ENCODE data around the gene HVCN1. TPM values are rescaled to one million over a fixed set of nuclear protein-coding genes. Genes with fewer than 3 reads are reported as not detected.
"Not testable (repeated sequence)": the region's sequence is repeated elsewhere in the genome, so short reads cannot be mapped to it uniquely, and the experiment has no call there.

HVCN1 gene, protein sequence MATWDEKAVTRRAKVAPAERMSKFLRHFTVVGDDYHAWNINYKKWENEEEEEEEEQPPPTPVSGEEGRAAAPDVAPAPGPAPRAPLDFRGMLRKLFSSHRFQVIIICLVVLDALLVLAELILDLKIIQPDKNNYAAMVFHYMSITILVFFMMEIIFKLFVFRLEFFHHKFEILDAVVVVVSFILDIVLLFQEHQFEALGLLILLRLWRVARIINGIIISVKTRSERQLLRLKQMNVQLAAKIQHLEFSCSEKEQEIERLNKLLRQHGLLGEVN
- total RNA-seq (2021) (3.4 and 3.6 TPM in 2 replicates), Bru-seq, nascent RNA (percentile 26 among the genes with signal in this experiment), BruChase-seq, experiment 1, labeled RNA remaining after a 2-hour chase (percentile 25 among the genes with signal in this experiment), BruChase-seq, experiment 2, labeled RNA remaining after a 6-hour chase (percentile 27 among the genes with signal in this experiment)
- long read RNA-seq, partial matches to known transcripts = 0 of 13 reads
- long read RNA-seq, other reads (novel, unspliced or antisense) = 12 of 13 reads

DNA sequence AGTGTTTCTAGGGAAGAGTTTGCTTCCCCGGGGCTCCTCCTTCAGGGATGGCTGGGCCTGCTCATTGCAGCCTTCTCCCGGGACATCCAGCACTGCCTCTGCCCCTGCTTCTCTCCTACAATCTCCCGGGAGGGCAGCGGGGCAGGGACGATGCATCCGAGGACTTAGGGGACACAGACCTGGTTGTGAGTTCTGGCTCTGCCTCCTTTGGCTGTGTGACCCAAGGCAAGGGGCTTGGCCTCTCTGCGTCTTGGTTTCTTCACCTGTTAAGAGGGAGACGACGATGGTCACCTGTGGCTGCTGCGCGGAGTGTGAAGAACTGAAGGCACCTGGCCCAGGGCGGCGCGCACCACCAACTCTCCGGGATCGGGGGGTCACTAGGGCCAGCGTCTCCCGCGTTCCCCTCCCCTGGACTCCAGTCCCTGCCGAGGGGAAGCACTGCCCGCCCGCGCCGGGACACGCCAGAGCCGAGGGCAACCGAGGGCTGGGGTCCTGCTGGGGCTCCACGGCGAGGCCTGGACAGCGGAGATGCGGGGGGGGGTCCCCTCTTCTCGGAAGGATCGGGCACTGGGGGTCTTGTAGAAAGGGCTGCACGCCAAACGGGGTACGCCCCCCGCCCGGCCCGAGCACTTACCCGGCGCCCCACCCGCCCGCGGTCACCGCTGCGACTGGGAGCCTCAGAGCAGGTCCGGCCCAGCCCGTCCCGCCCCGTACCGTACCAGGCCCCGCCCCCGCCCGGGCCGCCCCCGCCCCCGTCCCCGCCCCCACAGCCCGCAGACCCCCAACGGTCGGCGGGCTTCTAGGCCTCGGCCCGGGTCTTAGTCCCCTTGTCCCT lies at the start of gene HVCN1:
Gene HVCN1 (minus strand): TSS at position 670 of the 835 bp plus-strand sequence. CDS start 5,870 bp downstream, outside the sequence.
- no peak within 1 kb of the TSS; the same call in 1 of the 2 replicates for H2AFZ ChIP-seq
- no peaks in the 10 kb centered on the region for H3K4me1 ChIP-seq (replicated peaks; ENCODE audit: insufficient read depth)
- no peak within 1 kb of the TSS for H3K27ac ChIP-seq
- H3K27me3 ChIP-seq (ENCODE audit: insufficient read depth, low read depth) = peaks cover 56% of the 10 kb centered on the region
- ChIA-PET CTCF (no interaction called here), POLR2A (ENCODE audit: unreplicated experiment) (no interaction called here)
- H3K4me3 ChIP-seq = no peak within 1 kb of the TSS
- DNase-seq = peak in 1 of 2 experiments; percentile 23
- no peak for TF ChIP-seq EZH2 (IDR thresholded peaks at IDR 0.05; ENCODE audit: low read depth)
- TF ChIP-seq, protein P1, sequence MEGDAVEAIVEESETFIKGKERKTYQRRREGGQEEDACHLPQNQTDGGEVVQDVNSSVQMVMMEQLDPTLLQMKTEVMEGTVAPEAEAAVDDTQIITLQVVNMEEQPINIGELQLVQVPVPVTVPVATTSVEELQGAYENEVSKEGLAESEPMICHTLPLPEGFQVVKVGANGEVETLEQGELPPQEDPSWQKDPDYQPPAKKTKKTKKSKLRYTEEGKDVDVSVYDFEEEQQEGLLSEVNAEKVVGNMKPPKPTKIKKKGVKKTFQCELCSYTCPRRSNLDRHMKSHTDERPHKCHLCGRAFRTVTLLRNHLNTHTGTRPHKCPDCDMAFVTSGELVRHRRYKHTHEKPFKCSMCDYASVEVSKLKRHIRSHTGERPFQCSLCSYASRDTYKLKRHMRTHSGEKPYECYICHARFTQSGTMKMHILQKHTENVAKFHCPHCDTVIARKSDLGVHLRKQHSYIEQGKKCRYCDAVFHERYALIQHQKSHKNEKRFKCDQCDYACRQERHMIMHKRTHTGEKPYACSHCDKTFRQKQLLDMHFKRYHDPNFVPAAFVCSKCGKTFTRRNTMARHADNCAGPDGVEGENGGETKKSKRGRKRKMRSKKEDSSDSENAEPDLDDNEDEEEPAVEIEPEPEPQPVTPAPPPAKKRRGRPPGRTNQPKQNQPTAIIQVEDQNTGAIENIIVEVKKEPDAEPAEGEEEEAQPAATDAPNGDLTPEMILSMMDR (conservative IDR thresholded peaks at IDR 0.05) = no peak
- no peaks in the 10 kb centered on the region for H3F3A ChIP-seq (ENCODE audit: insufficient read depth, low read depth)
- BruUV-seq (replicated peaks) = no TSS peak
- H3K4me2 ChIP-seq = peak within 1 kb of the TSS; percentile 31; the same call in 1 of the 2 replicates
- intact Hi-C loops (cut with micrococcal nuclease; ENCODE audit: unreplicated experiment) = no loop called here
- H3K79me2 ChIP-seq (ENCODE audit: low read depth) = no peaks in the 10 kb centered on the region
- no peaks in the 10 kb centered on the region for H3K9me2 ChIP-seq (ENCODE audit: insufficient read depth)
- no peaks in the 10 kb centered on the region for H4K20me1 ChIP-seq (ENCODE audit: insufficient read depth)
- H3K9me3 ChIP-seq (ENCODE audit: insufficient read depth, low read depth) = no peaks in the 10 kb centered on the region
- H3K36me3 ChIP-seq (ENCODE audit: low read depth) = no peaks in the 10 kb centered on the region

DNA sequence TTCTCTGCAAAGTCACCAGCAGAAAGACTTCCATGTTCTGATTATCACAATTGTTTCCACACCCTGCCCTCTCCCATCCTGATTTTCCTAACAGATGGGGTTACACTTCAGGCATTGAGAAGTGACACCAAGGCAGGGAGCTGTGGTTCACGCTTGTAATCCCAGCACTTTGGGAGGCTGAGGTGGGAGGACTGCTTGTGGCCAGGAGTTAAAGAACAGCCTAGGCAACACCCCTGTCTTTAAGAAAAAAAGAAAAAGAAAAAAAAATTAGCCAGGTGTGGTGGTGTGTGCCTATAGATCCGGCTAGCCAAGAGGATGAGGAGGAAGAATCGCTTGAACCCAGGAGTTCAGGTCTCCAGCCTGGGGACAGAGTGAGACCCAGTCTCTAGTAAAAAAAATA lies 48.6 kb upstream of the HVCN1 start:
- Histone ChIP-seq H3K36me3 (ENCODE audit: low read depth) (peaks cover 19% of the 10 kb centered on the region), H3K4me3 (no peak overlapping the region), H3K4me2 (no peak overlapping the region), H3K9me2 (ENCODE audit: insufficient read depth) (no peaks in the 10 kb centered on the region), H4K20me1 (ENCODE audit: insufficient read depth) (peaks cover 94% of the 10 kb centered on the region), H2AFZ (no peak overlapping the region), H3K9me3 (ENCODE audit: insufficient read depth, low read depth) (no peaks in the 10 kb centered on the region), H3K79me2 (ENCODE audit: low read depth) (peaks cover 100% of the 10 kb centered on the region), H3F3A (ENCODE audit: insufficient read depth, low read depth) (no peaks in the 10 kb centered on the region; the same call in 1 of the 2 replicates), H3K4me1 (replicated peaks; ENCODE audit: insufficient read depth) (peaks cover 30% of the 10 kb centered on the region), H3K27ac (no peak overlapping the region), H3K27me3 (ENCODE audit: insufficient read depth, low read depth) (no peaks in the 10 kb centered on the region)
- TF ChIP-seq, protein P1 (conservative IDR thresholded peaks at IDR 0.05) = no peak
- TF ChIP-seq EZH2 (IDR thresholded peaks at IDR 0.05; ENCODE audit: low read depth) = no peak
- DNase-seq = no peak
- no TSS peak for BruUV-seq (replicated peaks)
- CTCF ChIA-PET = no interaction called here
- intact Hi-C loops (cut with micrococcal nuclease; ENCODE audit: unreplicated experiment) = no loop called here
- POLR2A ChIA-PET (ENCODE audit: unreplicated experiment) = no interaction called here

DNA sequence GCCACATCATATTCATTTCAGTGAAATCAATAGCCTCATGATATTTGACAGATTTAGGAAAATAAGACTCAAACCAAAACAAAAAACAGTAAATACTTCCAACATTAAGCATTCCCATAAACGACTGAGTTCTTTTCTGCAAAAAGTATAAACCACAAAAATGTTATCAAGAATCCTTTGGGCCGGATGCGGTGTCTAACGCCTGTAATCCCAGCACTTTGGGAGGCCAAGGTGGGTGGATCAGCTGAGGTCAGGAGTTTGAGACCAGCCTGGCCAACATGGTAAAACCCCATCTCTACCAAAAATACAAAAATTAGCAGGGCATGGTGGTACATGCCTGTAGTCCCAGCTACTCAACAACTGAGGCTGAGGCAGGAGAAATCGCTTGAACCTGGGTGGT lies 48.1 kb upstream of the HVCN1 start:
- H3K9me3 ChIP-seq (ENCODE audit: insufficient read depth, low read depth); CTCF ChIA-PET; H3K27ac ChIP-seq; BruUV-seq (replicated peaks); DNase-seq; H3K4me2 ChIP-seq; H3F3A ChIP-seq (ENCODE audit: insufficient read depth, low read depth); H2AFZ ChIP-seq; intact Hi-C loops (cut with micrococcal nuclease; ENCODE audit: unreplicated experiment); POLR2A ChIA-PET (ENCODE audit: unreplicated experiment); H3K27me3 ChIP-seq (ENCODE audit: insufficient read depth, low read depth); H3K4me3 ChIP-seq; H3K9me2 ChIP-seq (ENCODE audit: insufficient read depth): not testable (repeated sequence)
- H3K79me2 ChIP-seq (ENCODE audit: low read depth) = peaks cover 100% of the 10 kb centered on the region
- H3K36me3 ChIP-seq (ENCODE audit: low read depth) = peaks cover 19% of the 10 kb centered on the region
- H4K20me1 ChIP-seq (ENCODE audit: insufficient read depth) = peaks cover 99% of the 10 kb centered on the region
- H3K4me1 ChIP-seq (replicated peaks; ENCODE audit: insufficient read depth) = peaks cover 30% of the 10 kb centered on the region

Measured in PC-9 (cell line).